GM10266 (cell line): ENCODE data around the gene MINDY4.

ENCODE experiments used
- DNase-seq: peaks from one replicate; pipeline ENCODE4 v3.0.0; 2012; ENCODE audit errors: extremely low spot score
- TF ChIP-seq, protein P1 (sequence below): IDR thresholded peaks from 2 replicates; pipeline ENCODE4 v1.5.1; 2012; ENCODE audit warnings: mild to moderate bottlenecking, low read depth; ENCODE audit not compliant: control insufficient read depth, insufficient read depth; ENCODE audit errors: missing control alignments

The MINDY4 gene

DNA sequence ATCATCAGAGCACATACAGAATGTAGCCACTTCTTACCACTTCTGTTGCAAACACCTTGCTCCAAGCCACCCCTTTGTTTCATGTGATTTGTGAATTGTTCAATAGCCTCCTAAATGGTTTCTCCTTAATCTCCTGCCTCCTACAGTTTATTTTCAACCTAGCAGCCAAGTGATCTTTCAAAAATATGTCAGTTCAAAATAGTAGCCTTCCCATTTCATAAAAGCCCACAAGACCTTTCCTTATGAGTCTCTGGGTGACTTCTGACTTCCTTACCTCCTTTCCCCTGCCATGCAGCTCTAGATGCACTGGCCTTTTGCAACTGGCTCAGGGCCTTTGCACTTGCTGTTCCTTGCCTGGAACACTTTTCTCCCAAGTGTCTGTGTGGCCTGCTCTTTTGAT is 4.8 kb downstream of the MINDY4 start:
- TF ChIP-seq, protein P1, sequence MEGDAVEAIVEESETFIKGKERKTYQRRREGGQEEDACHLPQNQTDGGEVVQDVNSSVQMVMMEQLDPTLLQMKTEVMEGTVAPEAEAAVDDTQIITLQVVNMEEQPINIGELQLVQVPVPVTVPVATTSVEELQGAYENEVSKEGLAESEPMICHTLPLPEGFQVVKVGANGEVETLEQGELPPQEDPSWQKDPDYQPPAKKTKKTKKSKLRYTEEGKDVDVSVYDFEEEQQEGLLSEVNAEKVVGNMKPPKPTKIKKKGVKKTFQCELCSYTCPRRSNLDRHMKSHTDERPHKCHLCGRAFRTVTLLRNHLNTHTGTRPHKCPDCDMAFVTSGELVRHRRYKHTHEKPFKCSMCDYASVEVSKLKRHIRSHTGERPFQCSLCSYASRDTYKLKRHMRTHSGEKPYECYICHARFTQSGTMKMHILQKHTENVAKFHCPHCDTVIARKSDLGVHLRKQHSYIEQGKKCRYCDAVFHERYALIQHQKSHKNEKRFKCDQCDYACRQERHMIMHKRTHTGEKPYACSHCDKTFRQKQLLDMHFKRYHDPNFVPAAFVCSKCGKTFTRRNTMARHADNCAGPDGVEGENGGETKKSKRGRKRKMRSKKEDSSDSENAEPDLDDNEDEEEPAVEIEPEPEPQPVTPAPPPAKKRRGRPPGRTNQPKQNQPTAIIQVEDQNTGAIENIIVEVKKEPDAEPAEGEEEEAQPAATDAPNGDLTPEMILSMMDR = no peak
- DNase-seq = no peak

DNA sequence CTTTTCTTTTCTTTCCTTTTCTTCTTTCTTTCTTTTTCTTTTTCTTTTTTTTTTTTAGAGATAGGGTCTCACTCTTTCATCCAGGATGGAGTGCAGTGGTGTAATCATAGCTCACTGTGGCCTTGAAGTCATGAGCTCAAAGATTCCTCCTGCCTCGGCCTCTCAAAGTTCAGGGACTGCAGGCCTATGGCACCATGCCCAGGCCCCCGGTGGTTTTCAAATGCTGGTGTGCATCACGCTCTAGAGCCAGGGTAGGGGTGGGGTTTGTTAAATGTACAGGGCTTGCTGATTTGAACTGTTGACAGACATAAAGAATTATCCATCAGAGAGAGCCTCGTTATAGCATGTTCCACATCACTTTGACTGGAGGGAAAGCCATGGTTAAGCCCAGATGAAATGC is 5.8 kb downstream of the MINDY4 start:
- TF ChIP-seq, protein P1 = no peak
- DNase-seq = no peak

DNA sequence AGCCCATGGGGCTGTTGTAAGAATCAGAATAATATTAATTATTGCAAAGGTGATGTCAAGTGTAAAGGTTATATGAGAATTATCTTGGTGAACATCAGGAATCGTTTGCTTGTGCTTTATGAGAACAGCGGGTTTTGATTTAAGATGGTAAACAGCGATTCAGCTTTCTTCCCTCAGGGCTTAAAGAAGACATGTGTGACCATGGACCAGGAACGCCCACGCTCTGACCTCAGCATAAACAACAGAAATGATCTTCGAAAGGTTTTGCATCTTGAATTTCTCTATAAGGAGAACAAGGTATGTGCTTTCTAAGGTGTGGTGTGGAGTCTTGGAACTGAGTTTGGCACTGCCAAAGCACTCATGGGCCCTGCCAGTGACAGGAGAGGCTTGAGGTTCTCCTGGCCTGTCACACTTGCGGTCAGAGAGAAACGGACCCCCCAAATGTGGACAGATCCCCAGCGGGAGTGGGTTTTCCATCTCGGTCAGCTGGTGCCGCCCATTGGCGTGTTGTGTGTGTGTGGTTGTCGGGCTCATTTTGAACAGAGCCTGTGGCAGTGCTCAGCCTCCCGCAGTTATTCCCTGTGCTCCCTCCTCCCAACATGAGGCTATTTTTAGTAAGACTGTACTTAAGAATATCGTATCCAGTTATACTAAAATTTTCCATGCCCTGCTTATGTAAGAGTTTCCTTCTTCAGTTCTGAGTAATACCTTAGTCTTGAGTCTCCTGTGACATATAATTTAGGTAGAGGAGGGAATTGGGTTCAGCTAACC is 7.2 kb downstream of the MINDY4 start:
- TF ChIP-seq, protein P1 = no peak
- DNase-seq = no peak

DNA sequence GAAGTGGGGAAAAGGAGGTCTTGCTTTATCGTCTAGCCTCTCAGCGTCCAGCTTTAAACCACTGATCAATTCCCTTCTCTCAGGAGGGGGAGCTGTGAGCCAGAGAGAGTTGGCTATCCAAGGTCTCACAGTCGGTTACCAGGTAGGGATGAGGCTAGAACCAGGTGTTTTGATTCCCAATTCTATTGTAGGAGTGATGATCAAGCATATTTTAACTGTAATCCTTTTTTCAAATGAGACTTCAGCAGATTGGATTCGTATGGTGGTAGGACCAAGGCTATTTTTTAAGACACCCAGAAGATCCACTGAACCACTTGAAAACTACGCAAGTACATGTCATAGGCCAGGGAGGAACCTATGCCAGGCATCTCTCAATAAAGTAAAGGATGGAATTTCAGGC is 8.4 kb downstream of the MINDY4 start:
- DNase-seq = no peak
- TF ChIP-seq, protein P1 = no peak

DNA sequence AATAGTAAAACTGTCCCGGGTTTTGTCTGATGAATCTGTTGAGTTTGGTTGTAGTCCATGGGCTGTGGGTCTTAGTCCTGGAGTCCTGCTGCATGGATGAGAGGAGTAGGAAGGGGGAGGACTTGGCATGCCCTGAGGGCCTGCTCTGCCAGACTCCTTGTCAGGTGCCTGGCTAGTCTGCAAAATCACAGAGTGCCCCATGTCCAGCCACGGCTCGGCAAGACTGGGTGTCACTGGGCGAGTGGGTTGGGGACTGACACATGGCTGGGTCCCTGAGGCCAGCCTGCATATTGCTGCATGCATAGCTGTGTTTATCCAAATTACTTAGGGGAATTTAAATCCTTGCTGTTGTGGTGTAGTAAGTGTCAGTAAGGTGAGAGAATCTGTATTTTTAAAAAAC is 9.7 kb downstream of the MINDY4 start:
- DNase-seq = no peak
- TF ChIP-seq, protein P1 = no peak

DNA sequence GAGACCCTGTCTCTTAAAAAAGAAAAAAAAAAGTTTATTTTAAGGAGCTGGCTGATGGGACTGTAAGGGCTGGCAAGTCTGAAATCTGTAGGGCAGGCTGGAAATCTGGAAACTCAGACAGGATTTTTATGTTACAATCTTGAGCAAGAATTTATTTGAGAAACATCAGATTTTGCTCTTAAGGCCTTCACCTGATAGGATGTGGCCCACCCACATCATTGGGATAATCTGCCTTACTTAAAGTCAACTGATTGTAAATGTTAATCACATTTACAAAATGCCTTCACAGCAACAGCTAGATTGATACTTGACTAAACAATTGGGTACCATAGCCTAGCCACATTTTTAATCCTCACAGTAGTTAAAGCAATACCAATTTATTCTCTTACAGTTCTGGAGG is 11.5 kb downstream of the MINDY4 start:
- TF ChIP-seq, protein P1 = no peak
- no peak for DNase-seq

DNA sequence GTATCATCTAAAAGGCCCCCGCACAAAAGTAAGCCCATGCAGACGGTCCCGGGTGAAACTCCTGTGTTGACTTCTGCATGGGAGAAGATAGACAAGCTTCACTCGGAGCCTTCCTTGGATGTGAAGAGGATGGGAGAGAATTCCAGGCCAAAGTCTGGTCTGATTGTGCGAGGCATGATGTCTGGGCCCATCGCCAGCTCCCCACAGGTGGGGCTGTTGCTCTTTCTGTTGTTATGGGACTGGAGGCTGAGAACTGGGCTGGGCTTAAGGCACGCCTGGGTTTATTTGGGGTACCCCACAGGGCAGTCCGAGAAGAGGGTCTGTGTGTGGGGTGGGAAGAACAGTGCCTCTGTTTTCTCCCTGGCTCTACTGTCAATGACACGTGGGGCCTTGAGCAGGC is 14.6 kb downstream of the MINDY4 start:
- no peak for DNase-seq
- TF ChIP-seq, protein P1 = no peak
